Renal cortex interstitium (tissue), 11 donors: ENCODE results near the gene NOXO1. TPM values are rescaled to one million over a fixed set of nuclear protein-coding genes. Genes with fewer than 3 reads are reported as not detected.
A peak's percentile ranks its signal among the peaks of the same experiment; 100 is the strongest.
"Not testable (repeated sequence)": the region's sequence is repeated elsewhere in the genome, so short reads cannot be mapped to it uniquely, and the experiment has no call there.

ENCODE experiments used
- DNase-seq, 11 donors: peaks; one replicate each; pipeline ENCODE4 v3.0.0-alpha.2; 2013; ENCODE audit warnings: low read depth in 9 of 11, low spot score in 4 of 11; ENCODE audit errors: extremely low read depth in 1 of 11
- polyA plus RNA-seq, 3 donors: library from polyadenylated mRNA; unstranded; fragments of 120-200 nt; gene quantifications; one replicate each; pipeline ENCODE4 v1.2.1, GENCODE V29; 2013; ENCODE audit not compliant: insufficient read length in 3 of 3

Gene NOXO1
- polyA plus RNA-seq, 3 donors: 0.61 to 1.6 (median 1.1) TPM

- DNase-seq: no peak
Measured at GRCh38 chr16:2015117-2015946, 34.1 kb upstream of the NOXO1 start.

DNA sequence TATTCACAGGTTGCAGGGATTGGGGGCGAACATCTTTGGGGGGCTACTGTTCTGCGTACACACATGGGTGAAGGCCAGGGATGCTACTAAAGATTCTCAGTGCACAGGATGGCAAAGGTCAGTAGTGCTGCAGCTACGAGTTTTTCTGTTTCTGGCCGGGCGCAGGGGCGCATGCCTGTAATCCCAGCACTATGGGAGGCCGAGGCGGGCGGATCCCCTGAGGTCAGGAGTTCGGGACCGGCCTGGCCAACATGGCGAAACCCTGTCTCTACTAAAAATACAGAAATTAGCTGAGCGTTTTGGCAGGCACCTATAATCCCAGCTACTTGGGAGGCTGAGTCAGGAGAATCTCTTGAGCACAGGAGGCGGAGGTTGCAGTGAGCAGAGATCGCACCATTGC, 32.3 kb upstream of the NOXO1 start:
- DNase-seq: no peak

DNA sequence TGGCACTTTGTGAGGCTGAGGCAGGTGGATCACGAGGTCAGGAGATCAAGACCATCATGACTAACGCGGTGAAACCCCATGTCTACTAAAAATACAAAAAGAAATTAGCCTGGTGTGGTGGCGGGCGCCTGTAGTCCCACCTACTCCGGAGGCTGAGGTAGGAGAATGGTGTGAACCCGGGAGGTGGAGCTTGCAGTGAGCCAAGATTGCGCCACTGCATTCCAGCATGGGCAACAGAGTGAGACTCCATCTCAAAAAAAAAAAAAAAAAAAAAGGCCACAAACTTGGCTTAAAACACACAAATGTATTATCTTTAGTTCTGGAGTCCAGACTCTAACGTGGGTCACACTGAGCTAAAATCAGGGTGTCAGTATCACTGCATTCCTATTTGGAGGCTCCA, 30.5 kb upstream of the NOXO1 start:
- DNase-seq: not testable (repeated sequence)

GRCh38 chr16:2009791-2010510, 28.7 kb upstream of the NOXO1 start, which contains the start of gene ZNF598:
ZNF598 (minus strand) TSS chr16:2009821.
- peak in 5 of 11 donors; percentile 73 to 84 (median 82) for DNase-seq

- DNase-seq: no peak
Measured at GRCh38 chr16:2009164-2009711, 28.0 kb upstream of the NOXO1 start.

DNA sequence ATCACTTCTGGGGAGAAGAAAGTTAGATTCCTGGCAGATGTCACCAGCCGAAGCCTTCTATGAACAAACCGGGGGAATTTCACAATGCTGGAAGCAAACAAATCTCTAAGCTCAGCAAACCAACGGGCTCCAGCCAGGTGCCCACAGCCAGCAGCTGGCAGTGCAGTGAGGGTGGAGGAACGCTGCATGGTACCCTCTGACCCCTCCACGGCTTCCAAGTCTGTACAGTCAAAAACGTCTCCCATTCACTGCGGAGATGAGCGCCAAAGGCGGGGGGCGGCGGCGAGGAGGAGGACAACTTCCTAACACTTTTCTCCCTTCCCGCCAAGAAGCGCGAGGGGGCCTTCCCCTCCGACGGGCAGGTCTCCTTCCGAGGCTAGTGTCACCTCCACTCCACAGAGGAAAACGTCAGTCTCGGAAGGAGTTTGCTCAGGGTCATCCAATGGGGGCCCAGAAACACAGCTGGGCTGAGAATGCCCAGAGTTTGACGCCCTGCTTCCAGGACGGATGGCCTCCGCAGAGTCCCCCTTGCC, 27.4 kb upstream of the NOXO1 start:
- no peak for DNase-seq

DNA sequence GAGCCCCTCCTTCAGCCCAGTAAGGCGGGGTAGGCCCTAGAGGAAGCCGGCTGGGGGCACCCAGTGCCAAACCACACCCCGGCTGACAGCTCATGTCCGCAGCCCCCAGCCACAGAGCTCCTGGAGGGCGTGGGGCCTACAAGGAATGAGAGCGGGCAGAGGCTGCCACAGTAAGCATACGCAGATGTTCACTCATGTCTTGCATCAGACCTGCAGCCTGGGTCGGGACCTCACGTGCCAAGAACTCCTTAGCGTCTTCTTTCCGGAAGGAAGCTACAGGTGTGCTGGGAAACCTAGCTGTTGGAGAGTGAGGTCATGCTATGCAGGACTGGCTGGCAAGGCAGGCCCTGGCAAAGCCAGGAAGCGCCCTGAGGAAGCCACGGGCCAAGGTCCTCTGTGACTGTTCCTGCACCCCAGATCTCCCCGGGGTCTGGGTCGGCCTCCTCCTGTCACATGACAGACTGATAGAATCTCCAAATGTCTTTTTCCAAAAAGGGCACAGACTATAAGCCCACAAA, 26.8 kb upstream of the NOXO1 start:
- no peak for DNase-seq

DNA sequence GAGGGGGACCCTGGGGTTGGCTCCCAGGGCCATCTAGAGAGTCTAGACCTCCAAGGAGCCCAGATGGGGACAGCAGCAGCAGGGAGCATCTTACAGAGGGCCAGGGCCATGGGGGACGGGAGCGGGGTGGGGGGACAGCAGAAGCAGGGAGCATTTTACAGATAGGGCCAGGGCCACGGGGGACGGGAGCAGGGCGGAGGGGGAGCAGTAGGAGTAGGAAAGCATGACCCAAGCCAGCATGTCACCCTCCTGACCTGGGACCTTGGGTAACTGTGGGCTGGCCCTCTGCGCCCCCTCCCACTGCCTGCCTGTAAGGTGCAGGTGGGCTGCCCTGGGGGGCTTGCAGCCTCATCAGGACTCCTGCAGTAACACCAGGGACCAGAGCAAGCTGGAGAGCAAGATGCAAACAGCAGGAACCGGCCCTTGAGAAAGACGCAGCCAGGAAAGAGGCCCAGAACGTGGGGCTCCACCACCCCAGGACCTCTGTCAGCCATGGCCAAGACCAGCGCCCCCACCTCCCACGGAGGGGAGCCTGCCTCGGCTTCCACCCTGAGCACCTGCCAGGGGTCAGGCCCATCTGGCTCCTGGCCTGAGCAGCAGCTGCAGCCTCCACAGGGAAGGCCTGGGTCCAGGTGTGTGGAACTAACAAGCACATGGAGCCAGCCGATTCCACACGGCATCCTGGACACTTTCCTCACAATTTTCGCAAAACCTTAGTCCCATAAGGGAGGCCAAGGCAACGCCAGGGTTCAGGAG, 26.0 kb upstream of the NOXO1 start:
- no peak for DNase-seq

DNA sequence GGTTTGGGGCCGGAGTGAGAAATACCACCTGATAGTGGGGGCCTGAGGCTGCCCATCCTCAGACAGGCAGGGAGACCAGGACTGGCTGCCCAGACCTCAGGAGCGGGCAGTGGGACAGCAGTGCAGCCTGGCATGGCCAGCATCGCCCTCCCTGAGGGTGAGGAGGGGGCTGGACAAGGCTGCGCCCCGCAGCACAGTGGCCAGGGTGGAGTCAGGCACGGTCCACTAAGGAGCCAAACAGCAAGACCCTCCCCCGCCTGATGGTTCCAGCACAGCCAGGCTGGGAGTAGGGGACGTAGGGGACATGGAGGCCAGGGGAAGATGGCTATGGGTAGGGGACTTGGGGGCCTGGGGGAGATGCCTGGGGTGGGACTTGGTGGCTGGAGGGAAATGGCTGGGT, 25.0 kb upstream of the NOXO1 start:
- no peak for DNase-seq

- no peak for DNase-seq
Measured at GRCh38 chr16:2005646-2006045, 24.4 kb upstream of the NOXO1 start.

DNA sequence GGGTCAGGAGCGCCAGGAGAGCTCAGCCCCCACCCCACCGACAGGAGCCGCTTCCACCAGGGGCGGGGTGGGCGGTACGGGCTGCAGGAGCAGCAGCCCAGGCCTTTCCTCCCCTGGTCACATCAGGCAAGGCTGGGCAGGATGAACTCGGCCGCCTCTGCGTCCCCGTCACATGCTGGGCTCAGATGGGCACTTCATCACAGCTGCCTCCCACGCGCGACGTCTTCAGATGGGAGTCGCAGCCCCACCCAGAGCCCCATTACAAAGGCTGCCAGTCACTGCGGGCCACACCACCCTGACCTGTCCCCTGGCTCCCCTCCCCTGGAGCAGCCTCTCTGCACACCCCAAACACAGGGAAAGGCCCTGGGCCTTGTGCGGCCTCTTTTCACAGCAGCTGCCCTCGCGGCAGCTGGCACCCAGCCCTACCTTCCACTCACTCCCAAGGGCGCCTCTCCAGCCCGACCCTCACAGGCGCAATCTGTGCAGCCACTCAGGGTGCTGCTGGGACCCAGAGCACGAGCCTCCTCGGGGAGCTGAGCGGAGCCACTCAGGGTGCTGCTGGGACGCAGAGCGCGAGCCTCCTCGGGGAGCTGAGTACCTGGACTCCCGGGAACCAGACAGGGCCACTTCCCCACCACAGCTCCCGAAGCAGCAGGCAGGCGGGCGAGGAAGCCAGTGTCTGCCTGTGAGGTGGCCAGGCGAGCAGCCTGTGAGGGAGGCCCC, 23.7 kb upstream of the NOXO1 start:
- no peak for DNase-seq

DNA sequence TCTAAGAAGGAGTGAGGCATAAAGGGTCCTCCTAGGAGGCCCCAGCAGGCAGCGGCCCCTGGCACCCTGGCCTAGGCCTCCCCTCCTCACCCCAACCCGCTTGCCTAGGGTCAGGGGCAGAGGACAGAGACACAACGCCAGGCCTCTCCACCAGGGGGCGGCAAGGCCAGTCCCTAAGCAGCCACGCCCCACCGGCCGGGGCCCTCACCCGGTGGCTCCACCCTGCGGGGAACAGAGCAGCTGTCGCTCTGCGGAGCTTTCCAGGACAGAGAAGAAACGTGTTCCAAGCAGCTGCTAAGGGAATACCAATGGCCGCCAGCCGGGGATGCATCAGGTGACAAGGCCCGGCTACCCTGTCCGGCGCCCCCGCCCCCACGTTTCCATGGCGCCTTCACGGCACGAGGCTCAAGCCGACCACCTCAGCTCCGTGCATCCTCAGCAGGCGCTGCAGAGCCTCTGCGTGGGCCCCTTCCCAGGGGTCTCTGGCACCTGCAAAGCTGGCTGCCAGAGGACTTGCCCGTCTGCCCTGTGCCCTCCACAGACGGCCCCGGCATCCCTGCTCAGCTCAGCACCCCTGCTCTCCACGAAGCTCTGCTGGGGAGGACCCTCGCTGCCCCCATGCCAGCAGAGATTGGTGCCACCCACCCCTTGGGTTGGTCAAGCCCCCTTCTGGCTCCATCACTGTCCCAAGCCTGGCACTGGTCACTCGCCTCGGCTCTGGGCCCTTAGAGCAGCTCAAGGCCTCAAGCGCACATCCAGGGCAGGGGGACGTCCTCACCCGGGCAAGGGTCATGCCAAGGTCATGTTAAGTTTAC, 22.8 kb upstream of the NOXO1 start:
- DNase-seq: peak in 8 of 11 donors; percentile 68 to 89 (median 78)

GRCh38 chr16:2003231-2003826, 22.1 kb upstream of the NOXO1 start:
- DNase-seq: no peak

DNA sequence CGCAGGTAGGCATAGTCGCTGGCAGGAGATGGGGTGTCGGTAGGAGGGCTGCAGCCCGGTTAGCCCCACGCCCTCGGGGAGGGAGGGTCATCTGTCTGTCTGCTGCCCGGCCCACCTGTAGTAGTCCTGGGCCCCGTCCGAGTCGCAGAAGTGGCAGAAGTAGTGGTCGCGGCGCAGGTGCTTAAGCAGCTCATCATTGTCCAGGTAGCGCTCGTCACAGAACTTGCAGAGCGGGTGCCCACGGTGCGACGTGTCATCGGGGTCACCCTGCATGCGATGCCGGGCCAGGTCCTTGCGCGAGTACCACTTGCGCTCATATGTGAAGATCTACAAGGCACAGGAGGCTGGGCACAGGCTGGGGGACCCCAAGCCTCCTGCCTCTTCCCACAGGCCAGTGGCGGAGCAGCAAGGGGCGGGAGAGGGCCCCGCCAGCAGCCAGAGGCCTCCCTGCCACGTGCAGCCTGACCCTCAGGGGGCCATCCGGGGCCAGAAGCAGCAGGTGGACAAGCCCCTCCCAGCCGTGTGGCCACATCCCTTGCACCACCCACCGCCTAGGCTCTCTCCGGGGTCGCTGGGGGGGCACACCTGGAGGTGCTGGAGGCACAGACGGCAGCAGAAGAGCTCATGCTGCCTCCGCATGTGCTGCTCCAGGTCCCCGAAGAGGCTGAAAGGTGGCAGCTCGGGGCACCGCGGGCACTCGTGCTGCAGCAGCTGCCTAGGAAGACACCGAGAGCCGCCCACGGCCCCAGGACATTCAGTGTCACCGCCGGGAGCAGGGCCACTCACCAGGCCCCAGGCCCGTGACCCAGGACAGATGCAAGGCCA, 21.3 kb upstream of the NOXO1 start:
- no peak for DNase-seq

- DNase-seq: no peak
Measured at GRCh38 chr16:2001456-2002355, 20.4 kb upstream of the NOXO1 start.
